OCI-LY7 (cell line): ENCODE data around the gene FGD2. TPM values are rescaled to one million over a fixed set of nuclear protein-coding genes. Genes with fewer than 3 reads are reported as not detected.

Source experiments
- BruUV-seq: library from RNA; stranded (reverse); fragments of 400-500 nt; replicated peaks from 2 replicates; lab custom pipeline; 2021; lab: Mats Ljungman, UMichigan
- CTCF ChIA-PET: fragments of 300-600 bp; sonication (Branson Sonifier 250); formaldehyde crosslinking; loops from one replicate; lab custom pipeline; 2022; ENCODE audit warnings: antibody characterized with exemption; ENCODE audit not compliant: unreplicated experiment; lab: Charles Lee
- POLR2A ChIA-PET: fragments of 300-600 bp; sonication (Branson Sonifier 250); formaldehyde crosslinking; loops from one replicate; lab custom pipeline; 2022; ENCODE audit warnings: antibody characterized with exemption; lab: Charles Lee
- DNase-seq: peaks from one replicate; pipeline ENCODE4 v3.0.0-alpha.2; 2015; ENCODE audit warnings: low spot score
- H2AFZ ChIP-seq: fragments of 200-600 bp; sonication (generic), shearing (Covaris generic); 2 replicates; pipeline ENCODE4 v1.6.1; 2014; ENCODE audit warnings: mild to moderate bottlenecking, antibody characterized with exemption, low read length, moderate library complexity
- H3K27ac ChIP-seq: fragments of 200-600 bp; sonication (generic); 2 replicates; pipeline ENCODE4 v1.5.1; 2014; ENCODE audit warnings: mixed run types, low read depth, mild to moderate bottlenecking, moderate library complexity, low read length, inconsistent platforms; ENCODE audit not compliant: poor library complexity, severe bottlenecking
- H3K36me3 ChIP-seq: fragments of 200-600 bp; sonication (generic); 2 replicates; pipeline ENCODE4 v1.6.1; 2014; ENCODE audit warnings: mild to moderate bottlenecking, antibody characterized with exemption, low read length, moderate library complexity, mixed read lengths; ENCODE audit not compliant: insufficient read depth
- H3K4me1 ChIP-seq: fragments of 200-600 bp; sonication (generic); 2 replicates; pipeline ENCODE4 v1.5.1; 2014; ENCODE audit warnings: mild to moderate bottlenecking, low read length; ENCODE audit not compliant: insufficient read depth, poor library complexity, severe bottlenecking
- H3K4me2 ChIP-seq: fragments of 200-600 bp; sonication (generic); 2 replicates; pipeline ENCODE4 v1.6.1; 2014; ENCODE audit warnings: mild to moderate bottlenecking, low read length
- H3K4me3 ChIP-seq: fragments of 200-600 bp; sonication (generic); 2 replicates; pipeline ENCODE4 v1.5.1; 2014; ENCODE audit warnings: mild to moderate bottlenecking, low read depth, low read length; ENCODE audit not compliant: poor library complexity, severe bottlenecking
- H3K79me2 ChIP-seq: fragments of 200-600 bp; sonication (generic); 2 replicates; pipeline ENCODE4 v1.6.1; 2016; ENCODE audit warnings: low read depth, mild to moderate bottlenecking, low read length, moderate library complexity, mixed read lengths; ENCODE audit not compliant: insufficient read depth
- H3K9me2 ChIP-seq: fragments of 200-600 bp; sonication (generic); 2 replicates; pipeline ENCODE4 v1.6.1; 2016; ENCODE audit warnings: mild to moderate bottlenecking, low read length, mixed read lengths; ENCODE audit not compliant: insufficient read depth
- H3K9me3 ChIP-seq: fragments of 200-600 bp; sonication (generic); 2 replicates; pipeline ENCODE4 v1.6.1; 2014; ENCODE audit warnings: mild to moderate bottlenecking, mixed run types, low read length, mixed read lengths
- H4K20me1 ChIP-seq: fragments of 200-600 bp; sonication (generic); 2 replicates; pipeline ENCODE4 v1.6.1; 2014; ENCODE audit warnings: mild to moderate bottlenecking, antibody characterized with exemption, low read length, moderate library complexity, mixed read lengths; ENCODE audit not compliant: insufficient read depth
- CTCF ChIP-seq: fragments of 200-600 bp; sonication (generic); conservative IDR thresholded peaks from 2 replicates; pipeline ENCODE4 v1.5.1; 2014; ENCODE audit warnings: mild to moderate bottlenecking, antibody characterized with exemption, low read length, moderate library complexity, mixed read lengths
- EZH2phosphoT487 ChIP-seq: fragments of 200-600 bp; sonication (generic); IDR thresholded peaks from 2 replicates; pipeline ENCODE4 v1.6.1; 2018; ENCODE audit warnings: low read depth, borderline replicate concordance, mild to moderate bottlenecking, mixed run types, antibody characterized with exemption, low read length, moderate library complexity, mixed read lengths
- intact Hi-C: fragments of 100-400 bp; cut with micrococcal nuclease; formaldehyde crosslinking; loops from one replicate; pipeline ENCODE4 v1.10.0; 2022; ENCODE audit not compliant: unreplicated experiment
- total RNA-seq, 2 experiments: library from RNA; depleted of rRNA in 1 of 2; stranded (reverse); fragments of >200 nt in 1 of 2; shearing (Covaris generic) in 1 of 2; gene quantifications; 2 replicates each; pipeline ENCODE4 v1.2.3, GENCODE V29; 2014 to 2022

Gene FGD2
- total RNA-seq, 2 experiments from 2014 or later = 27.8 to 48.6 TPM

- no TSS peak for BruUV-seq
- DNase-seq = peak; percentile 35
- TF ChIP-seq EZH2phosphoT487 (no peak), CTCF (no peak)
- Histone ChIP-seq H3K79me2 (no peaks in the 10 kb centered on the region; the same call in 1 of the 2 replicates), H4K20me1 (no peaks in the 10 kb centered on the region), H3K9me3 (no peaks in the 10 kb centered on the region), H3K4me2 (peak overlapping the region; percentile 86), H3K4me1 (peaks cover 60% of the 10 kb centered on the region), H3K27ac (peak overlapping the region; percentile 70), H2AFZ (no peak overlapping the region), H3K36me3 (peaks cover 7% of the 10 kb centered on the region; the same call in 1 of the 2 replicates), H3K9me2 (no peaks in the 10 kb centered on the region), H3K4me3 (peak overlapping the region; percentile 70)
- CTCF ChIA-PET = interaction anchor here (0.6 to 2.6 kb wide), 3 partner anchors 11 to 128 kb away, joined by 3 to 19 read pairs (median 3); no protein-coding TSS in a partner anchor
- POLR2A ChIA-PET = interaction anchor here (0.6 to 4.1 kb wide), 13 partner anchors 11 to 346 kb away, joined by 3 to 32 read pairs (median 5); partner anchors contain the start of genes C6orf89, MTCH1, PI16 and PPIL1
- intact Hi-C loops = loop anchor here (1.0 to 10.0 kb wide), 3 partner anchors 21 to 412 kb away; partner anchors contain the start of genes MTCH1, PPIL1 and SRSF3
Measured at GRCh38 chr6:37006793-37007339, 1.4 kb downstream of the FGD2 start.

- peaks cover 7% of the 10 kb centered on the region; the same call in 1 of the 2 replicates for H3K36me3 ChIP-seq
- peaks cover 53% of the 10 kb centered on the region for H3K4me1 ChIP-seq
- H4K20me1 ChIP-seq = no peaks in the 10 kb centered on the region
- no peaks in the 10 kb centered on the region; the same call in 1 of the 2 replicates for H3K79me2 ChIP-seq
- no peaks in the 10 kb centered on the region for H3K9me2 ChIP-seq
- peak overlapping the region; percentile 70 for H3K4me3 ChIP-seq
- BruUV-seq = no TSS peak
- peak overlapping the region; percentile 86 for H3K4me2 ChIP-seq
- TF ChIP-seq CTCF (no peak), EZH2phosphoT487 (no peak)
- POLR2A ChIA-PET = interaction anchor here (0.8 to 4.1 kb wide), 11 partner anchors 10 to 154 kb away, joined by 3 to 32 read pairs (median 5); partner anchors contain the start of genes C6orf89, MTCH1 and PPIL1
- H2AFZ ChIP-seq = no peak overlapping the region
- DNase-seq = peak; percentile 69
- intact Hi-C loops = loop anchor here (1.0 to 10.0 kb wide), 2 partner anchors 21 to 413 kb away; partner anchors contain the start of genes MTCH1 and SRSF3
- peak overlapping the region; percentile 70 for H3K27ac ChIP-seq
- CTCF ChIA-PET = interaction anchor here (0.6 to 2.6 kb wide), 5 partner anchors 11 to 129 kb away, joined by 3 to 19 read pairs (median 3); no protein-coding TSS in a partner anchor
- H3K9me3 ChIP-seq = no peaks in the 10 kb centered on the region
Measured at GRCh38 chr6:37007340-37008043, 2.0 kb downstream of the FGD2 start.
